Endothelial cell of umbilical vein (primary cell): ENCODE results near the gene DNAH6. TPM values are rescaled to one million over a fixed set of nuclear protein-coding genes. Genes with fewer than 3 reads are reported as not detected.

Source experiments
- BruUV-seq: library from RNA; stranded (reverse); fragments of 400-500 nt; replicated peaks from 2 replicates; lab custom pipeline; 2021; lab: Mats Ljungman, UMichigan
- CTCF ChIA-PET: fragments of 300-600, 350-600 bp; sonication (Branson Sonifier 250); formaldehyde crosslinking; loops from one replicate; lab custom pipeline; 2021; ENCODE audit warnings: antibody characterized with exemption, inconsistent platforms; lab: Charles Lee
- POLR2A ChIA-PET: fragments of 300-600, 350-600 bp; sonication (Branson Sonifier 250); formaldehyde crosslinking; loops from one replicate; lab custom pipeline; 2021; ENCODE audit warnings: antibody characterized with exemption, inconsistent platforms; lab: Charles Lee
- DNase-seq: peaks from one replicate; pipeline ENCODE4 v3.0.0-alpha.2; 2011; ENCODE audit warnings: low read depth, low spot score
- FAIRE-seq: peaks from 2 replicates; lab custom pipeline; 2011; peaks lifted over from hg19 to GRCh38; lab: Jason Lieb, UNC
- H2AFZ ChIP-seq: 2 replicates; pipeline ENCODE4 v1.6.0; 2012; ENCODE audit warnings: low read depth, low read length, control low read depth, inconsistent platforms
- H3K27ac ChIP-seq: 2 replicates; pipeline ENCODE4 v1.5.1; 2011; ENCODE audit warnings: low read depth, mild to moderate bottlenecking, control low read depth, low read length, moderate library complexity; ENCODE audit not compliant: insufficient read depth
- H3K27me3 ChIP-seq, 2 experiments: 2 replicates each; pipeline versions ENCODE4 v1.6.0 to v1.6.1; 2011; ENCODE audit warnings: low read length in 2 of 2, mixed read lengths in 1 of 2; ENCODE audit not compliant: control insufficient read depth in 2 of 2, insufficient read depth in 2 of 2
- H3K36me3 ChIP-seq, 2 experiments: 2 replicates in 1 of 2; 3 replicates in 1 of 2; pipeline ENCODE4 v1.5.1; 2011; ENCODE audit warnings: low read length in 2 of 2, mild to moderate bottlenecking in 1 of 2, moderate library complexity in 1 of 2; ENCODE audit not compliant: control insufficient read depth in 2 of 2, insufficient read depth in 2 of 2; ENCODE audit errors: extremely low read depth in 1 of 2
- H3K4me1 ChIP-seq: 3 replicates; pipeline ENCODE4 v1.5.1; 2011; ENCODE audit warnings: mild to moderate bottlenecking, low read length; ENCODE audit not compliant: control insufficient read depth, insufficient read depth; ENCODE audit errors: extremely low read depth
- H3K4me2 ChIP-seq: 2 replicates; pipeline ENCODE4 v1.6.1; 2011; ENCODE audit warnings: low read length, control low read depth, mixed read lengths; ENCODE audit not compliant: insufficient read depth
- H3K4me3 ChIP-seq, 3 experiments: fragments of 200-600 bp in 1 of 3; sonication (generic), shearing (Covaris generic) in 1 of 3; replicated peaks in 1 of 3; 2 replicates each; pipeline ENCODE4 v1.5.1; 2011 to 2016; ENCODE audit warnings: control low read depth in 3 of 3, low read length in 3 of 3, mild to moderate bottlenecking in 2 of 3, inconsistent platforms in 1 of 3, low read depth in 1 of 3, moderate library complexity in 1 of 3; ENCODE audit not compliant: insufficient read depth in 1 of 3
- H3K79me2 ChIP-seq: 2 replicates; pipeline ENCODE4 v1.6.0; 2012; ENCODE audit warnings: low read length, inconsistent platforms; ENCODE audit not compliant: control insufficient read depth, insufficient read depth
- H3K9ac ChIP-seq: replicated peaks from 2 replicates; pipeline ENCODE3; 2011; ENCODE audit warnings: low read length, control low read depth; ENCODE audit not compliant: insufficient read depth; ENCODE audit errors: extremely low read depth
- H3K9me1 ChIP-seq: replicated peaks from 3 replicates; pipeline ENCODE4 v1.6.0; 2011; ENCODE audit warnings: mild to moderate bottlenecking, low read length; ENCODE audit not compliant: control insufficient read depth, insufficient read depth; ENCODE audit errors: extremely low read depth
- H3K9me3 ChIP-seq: replicated peaks from 2 replicates; pipeline ENCODE4 v1.5.1; 2012; ENCODE audit warnings: low read length, inconsistent platforms; ENCODE audit not compliant: control insufficient read depth, insufficient read depth
- H4K20me1 ChIP-seq: replicated peaks from 2 replicates; pipeline ENCODE3; 2011; ENCODE audit warnings: mild to moderate bottlenecking, low read length; ENCODE audit not compliant: control insufficient read depth, insufficient read depth; ENCODE audit errors: extremely low read depth
- EZH2 ChIP-seq: IDR thresholded peaks from 2 replicates; pipeline ENCODE4 v1.6.1; 2012; ENCODE audit warnings: borderline replicate concordance, low read depth, mild to moderate bottlenecking, moderate library complexity, low read length, inconsistent platforms; ENCODE audit not compliant: severe bottlenecking
- FOS ChIP-seq: IDR thresholded peaks from 2 replicates; pipeline ENCODE4 v1.6.1; 2011; ENCODE audit warnings: mild to moderate bottlenecking, low read length, moderate library complexity, borderline replicate concordance; ENCODE audit not compliant: insufficient read depth
- JUN ChIP-seq: IDR thresholded peaks from 2 replicates; pipeline ENCODE4 v1.6.1; 2011; ENCODE audit warnings: borderline replicate concordance, low read depth; ENCODE audit not compliant: insufficient read length, insufficient read depth
- MYC ChIP-seq: IDR thresholded peaks from one replicate; pipeline ENCODE4 v1.6.1; 2011; ENCODE audit warnings: mild to moderate bottlenecking, low read depth, low read length
- POLR2A ChIP-seq: IDR thresholded peaks from 2 replicates; pipeline ENCODE4 v1.6.1; 2012; ENCODE audit warnings: low read depth, mild to moderate bottlenecking, control low read depth, low read length
- POLR2AphosphoS5 ChIP-seq: IDR thresholded peaks from 2 replicates; pipeline ENCODE4 v1.6.1; 2012; ENCODE audit warnings: low read depth, mild to moderate bottlenecking, control low read depth, low read length, moderate library complexity; ENCODE audit not compliant: insufficient read depth
- dilution Hi-C: fragments of 300-500 bp; cut with MboI; formaldehyde crosslinking; loops from one replicate; pipeline ENCODE4 v1.15.0; 2019; ENCODE audit warnings: low sequenced_read_pairs; ENCODE audit not compliant: extremely low pct_ligation_motif_present
- intact Hi-C: fragments of 100-400 bp; cut with micrococcal nuclease; formaldehyde crosslinking; loops from one replicate; pipeline ENCODE4 v1.10.0; 2022
- polyA plus RNA-seq, 4 experiments: library from polyadenylated mRNA; depleted of rRNA in 3 of 4; stranded (reverse) in 3 of 4; unstranded in 1 of 4; fragments of >200 nt; gene quantifications; 2 replicates each; pipeline versions ENCODE4 v1.2.1 to v1.2.3, GENCODE V29; 2011 to 2012; ENCODE audit warnings: missing spikeins in 1 of 4
- total RNA-seq: library from RNA; stranded (reverse); gene quantifications from 2 replicates; pipeline ENCODE4 v1.2.3, GENCODE V29; 2021
- TF ChIP-seq, protein P1 (sequence below): IDR thresholded peaks from 2 replicates; pipeline ENCODE4 v1.6.1; 2011; ENCODE audit not compliant: insufficient read depth, insufficient read length

Gene DNAH6
- total and polyA plus RNA-seq, 2 donors (not counting 3 experiments of a cell fraction or from before 2014, with no cell fraction given) = 0.24 TPM; not detected in 1

DNA sequence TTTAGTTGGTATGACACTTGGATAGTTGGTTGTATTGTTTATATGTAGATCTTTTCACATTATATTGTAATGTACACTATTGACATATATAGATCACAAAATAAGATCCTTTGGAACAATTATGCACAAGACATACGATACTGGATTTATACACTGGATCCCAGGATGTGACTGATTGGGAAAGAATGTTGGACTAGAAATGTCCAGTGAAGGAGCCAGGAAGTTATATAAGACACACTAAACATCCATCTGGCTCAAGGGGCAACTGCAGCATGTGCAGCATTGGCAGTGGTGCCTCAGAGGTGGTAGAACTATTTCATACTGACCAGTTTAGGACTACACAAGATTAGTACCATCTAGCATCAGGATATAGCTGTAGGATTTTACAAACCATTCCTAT lies 259.7 kb downstream of the DNAH6 start:
- dilution Hi-C loops = no loop called here
- FAIRE-seq = no peak

GRCh38 chr2:84778911-84779690 lies 262.8 kb downstream of the DNAH6 start:
- Histone ChIP-seq H3K4me2 (no peak overlapping the region), H3K36me3 (no peaks in the 10 kb centered on the region), H3K9ac (no peak overlapping the region), H3K9me1 (no peaks in the 10 kb centered on the region), H3K27ac (no peak overlapping the region), H2AFZ (no peak overlapping the region), H4K20me1 (no peaks in the 10 kb centered on the region), H3K79me2 (no peaks in the 10 kb centered on the region), H3K4me3 (no peak overlapping the region), H3K9me3 (no peaks in the 10 kb centered on the region), H3K27me3 (no peaks in the 10 kb centered on the region), H3K4me1 (no peaks in the 10 kb centered on the region)
- intact Hi-C loops (no loop called here), dilution Hi-C loops (no loop called here)
- TF ChIP-seq FOS (no peak), POLR2AphosphoS5 (no peak), EZH2 (no peak), MYC (no peak), JUN (no peak), POLR2A (no peak)
- TF ChIP-seq, protein P1, sequence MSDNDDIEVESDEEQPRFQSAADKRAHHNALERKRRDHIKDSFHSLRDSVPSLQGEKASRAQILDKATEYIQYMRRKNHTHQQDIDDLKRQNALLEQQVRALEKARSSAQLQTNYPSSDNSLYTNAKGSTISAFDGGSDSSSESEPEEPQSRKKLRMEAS = no peak
- DNase-seq (no peak), FAIRE-seq (no peak)
- no TSS peak for BruUV-seq
- CTCF ChIA-PET = no interaction called here
- POLR2A ChIA-PET = no interaction called here

More for the DNA sequence above, 259.7 kb downstream of the DNAH6 start:
- H3K9me3 ChIP-seq = no peaks in the 10 kb centered on the region
- no peaks in the 10 kb centered on the region for H4K20me1 ChIP-seq
- no peaks in the 10 kb centered on the region for H3K9me1 ChIP-seq
- no peak overlapping the region for H3K4me2 ChIP-seq
- ChIA-PET CTCF (no interaction called here), POLR2A (no interaction called here)
- H3K9ac ChIP-seq = no peak overlapping the region
- no peaks in the 10 kb centered on the region for H3K27me3 ChIP-seq
- H3K27ac ChIP-seq = no peak overlapping the region
- H3K36me3 ChIP-seq = no peaks in the 10 kb centered on the region
- TF ChIP-seq EZH2 (no peak), POLR2A (no peak), JUN (no peak)
- TF ChIP-seq, protein P1 = no peak
- no peaks in the 10 kb centered on the region for H3K79me2 ChIP-seq
- H3K4me1 ChIP-seq = no peaks in the 10 kb centered on the region
- intact Hi-C loops = no loop called here
- no TSS peak for BruUV-seq
- DNase-seq = no peak
- H2AFZ ChIP-seq = no peak overlapping the region
- H3K4me3 ChIP-seq = no peak overlapping the region
